Smooth muscle cell of the umbilical artery (primary cell): ENCODE measurements around the gene RNFT2. TPM values are rescaled to one million over a fixed set of nuclear protein-coding genes. Genes with fewer than 3 reads are reported as not detected.

ENCODE experiments used
- total RNA-seq: library from RNA; depleted of rRNA; stranded (reverse); fragments of >200 nt; gene quantifications from 2 replicates; pipeline ENCODE4 v1.2.3, GENCODE V29; 2014

Gene RNFT2
- 2.7 and 5.7 TPM in 2 replicates for total RNA-seq

DNA sequence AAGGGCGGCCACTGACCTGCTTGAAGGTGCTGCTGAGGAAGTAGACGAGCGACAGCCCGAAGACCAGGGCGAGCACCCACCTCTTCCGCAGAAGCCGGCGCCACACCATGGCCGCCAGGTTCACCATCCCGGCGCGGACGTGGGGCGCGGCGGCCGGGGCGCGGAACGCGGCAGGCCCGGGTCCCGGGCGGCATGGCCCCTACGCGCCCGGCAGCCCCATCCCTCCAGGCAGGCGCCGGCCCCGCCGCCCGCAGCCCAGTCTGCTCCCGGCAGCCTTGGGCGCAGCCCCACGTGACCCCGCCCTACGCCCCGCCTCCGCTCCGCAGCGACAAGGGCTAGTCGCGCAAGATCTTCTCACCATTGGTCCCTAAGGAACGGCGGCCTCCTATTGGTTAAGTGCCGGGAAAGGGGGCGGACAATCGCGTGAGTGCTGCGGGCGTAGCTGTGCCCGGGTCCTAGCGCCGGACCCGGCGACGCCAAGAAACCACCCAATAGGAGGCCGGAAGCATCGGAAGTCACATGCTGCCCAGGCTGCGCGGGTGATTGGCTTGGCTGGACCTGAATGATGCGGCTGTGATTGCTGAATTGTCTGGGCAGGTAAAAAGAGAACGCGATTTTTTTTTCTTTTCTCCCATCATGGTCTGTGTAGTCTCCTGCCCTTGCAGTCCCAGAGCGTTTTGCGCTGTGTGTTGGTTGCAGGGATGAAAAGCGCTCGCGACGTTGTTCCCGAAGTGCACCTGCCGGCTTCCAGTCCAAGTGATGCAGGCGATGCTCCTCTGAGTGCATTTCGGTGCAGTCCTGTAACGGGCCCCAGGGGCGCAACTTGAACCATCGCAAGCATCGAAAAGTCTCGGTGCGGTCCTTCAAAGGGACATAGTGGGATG is at the start of gene RNFT2, which contains the start of gene SPRING1:
RNFT2 (plus strand) TSS at position 542 of the 884 bp plus-strand sequence. CDS start 2,183 bp downstream, outside the sequence.
SPRING1 (minus strand) TSS at position 296 of the 884 bp plus-strand sequence; CDS start at position 127, 169 bp downstream.

GRCh38 chr12:116881325-116881876 is 143.3 kb downstream of the RNFT2 start, which contains the start of gene HRK:
Gene HRK (minus strand): TSS chr12:116881441. CDS start chr12:116881307, 134 bp downstream.

Other genes starting within 250 kb of the RNFT2 start
- 0.59 and 0.60 TPM in 2 replicates for gene MAP1LC3B2, start 178.9 kb upstream of the RNFT2 start, total RNA-seq
- gene SPRING1, start 246 bp upstream of the RNFT2 start, total RNA-seq, result 28.8 and 40.9 TPM in 2 replicates
- gene HRK, start 143.1 kb downstream of the RNFT2 start, total RNA-seq, result not detected in 2 replicates
- 19.9 and 28.6 TPM in 2 replicates for gene FBXW8, start 172.6 kb downstream of the RNFT2 start, total RNA-seq